ENCODE data around the gene TNIP2. TPM values are rescaled to one million over a fixed set of nuclear protein-coding genes. Genes with fewer than 3 reads are reported as not detected.

TNIP2 gene
- total and polyA plus RNA-seq, 2 of the 13 experiments (the other 11 are each of a cell fraction or from before 2014, with no cell fraction given): 25.6 to 38.0 TPM

DNA sequence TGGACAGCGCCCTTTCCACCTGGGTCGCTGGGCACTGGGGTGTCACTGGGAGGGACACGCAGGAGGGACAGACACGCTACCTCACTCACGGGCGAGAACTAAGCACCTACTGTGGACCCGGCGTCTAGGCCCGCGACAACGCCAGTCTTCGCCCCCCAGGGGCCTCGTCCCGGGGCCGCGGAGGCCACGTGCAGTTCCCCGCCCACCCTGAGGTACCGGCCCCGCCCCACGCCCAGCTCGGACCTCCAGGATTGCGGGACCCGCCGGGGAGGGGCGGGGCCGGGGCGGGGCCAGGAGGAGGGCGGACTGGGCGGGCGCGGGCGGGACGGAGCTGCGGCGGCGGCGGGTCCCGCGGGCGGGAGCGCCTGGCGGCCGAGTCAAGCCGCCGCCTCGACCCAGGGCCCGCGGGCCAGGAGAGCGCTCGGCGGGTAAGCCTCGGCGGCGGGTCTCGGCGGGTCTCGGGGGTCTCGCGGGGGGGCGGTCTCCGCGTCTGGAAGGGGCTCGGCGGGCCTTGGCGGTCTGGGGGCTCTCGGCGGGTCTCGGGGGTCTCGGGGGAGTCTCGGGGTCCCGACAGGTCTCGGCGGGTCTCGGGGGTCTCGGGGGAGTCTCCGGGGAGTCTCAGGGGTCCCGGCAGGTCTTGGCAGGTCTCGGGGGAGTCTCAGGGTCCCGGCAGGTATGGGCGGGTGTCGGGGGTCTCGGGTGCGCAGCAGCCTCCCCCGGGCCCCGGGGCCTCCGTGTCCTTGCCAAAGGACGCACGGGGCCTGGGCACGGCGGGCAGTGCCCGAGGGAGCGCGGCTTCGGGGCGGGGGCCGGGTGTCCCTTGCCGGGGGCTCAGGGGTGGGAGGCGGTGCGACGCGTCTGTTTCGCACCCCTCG, 36.8 kb upstream of the TNIP2 start, which contains the start of gene SH3BP2 (continued):
- TF ChIP-seq, protein P1, sequence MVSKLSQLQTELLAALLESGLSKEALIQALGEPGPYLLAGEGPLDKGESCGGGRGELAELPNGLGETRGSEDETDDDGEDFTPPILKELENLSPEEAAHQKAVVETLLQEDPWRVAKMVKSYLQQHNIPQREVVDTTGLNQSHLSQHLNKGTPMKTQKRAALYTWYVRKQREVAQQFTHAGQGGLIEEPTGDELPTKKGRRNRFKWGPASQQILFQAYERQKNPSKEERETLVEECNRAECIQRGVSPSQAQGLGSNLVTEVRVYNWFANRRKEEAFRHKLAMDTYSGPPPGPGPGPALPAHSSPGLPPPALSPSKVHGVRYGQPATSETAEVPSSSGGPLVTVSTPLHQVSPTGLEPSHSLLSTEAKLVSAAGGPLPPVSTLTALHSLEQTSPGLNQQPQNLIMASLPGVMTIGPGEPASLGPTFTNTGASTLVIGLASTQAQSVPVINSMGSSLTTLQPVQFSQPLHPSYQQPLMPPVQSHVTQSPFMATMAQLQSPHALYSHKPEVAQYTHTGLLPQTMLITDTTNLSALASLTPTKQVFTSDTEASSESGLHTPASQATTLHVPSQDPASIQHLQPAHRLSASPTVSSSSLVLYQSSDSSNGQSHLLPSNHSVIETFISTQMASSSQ (IDR thresholded peaks at IDR 0.05; ENCODE audit: low read depth): no peak
- TF ChIP-seq, protein P1 (CRISPR knock-in tag; IDR thresholded peaks at IDR 0.05; ENCODE audit: borderline replicate concordance): no peak
- TF ChIP-seq ZKSCAN5 (CRISPR knock-in tag; IDR thresholded peaks at IDR 0.05) (no peak), TSC22D2 (CRISPR knock-in tag; IDR thresholded peaks at IDR 0.05; ENCODE audit: borderline replicate concordance) (peak; percentile 61; the same call in 1 of the 2 replicates), ZNF605 (CRISPR knock-in tag; IDR thresholded peaks at IDR 0.05) (peak; percentile 78; the same call in 1 of the 2 replicates), HES4 (CRISPR knock-in tag; IDR thresholded peaks at IDR 0.05; ENCODE audit: borderline replicate concordance) (peak; percentile 87; the same call in 1 of the 2 replicates), SETDB1 (CRISPR knock-in tag; IDR thresholded peaks at IDR 0.05; ENCODE audit: borderline replicate concordance) (no peak), NFKBIZ (CRISPR knock-in tag; IDR thresholded peaks at IDR 0.05) (0 out of 2 replicates have a peak, but pooled peaks have one; percentile 42), HOXA9 (CRISPR knock-in tag; IDR thresholded peaks at IDR 0.05; ENCODE audit: borderline replicate concordance) (peak; percentile 86; the same call in 1 of the 2 replicates), HMG20A (CRISPR knock-in tag; IDR thresholded peaks at IDR 0.05; ENCODE audit: borderline replicate concordance) (no peak), KDM3A (CRISPR knock-in tag; IDR thresholded peaks at IDR 0.05; ENCODE audit: low read depth) (no peak), SNAI1 (CRISPR knock-in tag; IDR thresholded peaks at IDR 0.05; ENCODE audit: borderline replicate concordance) (peak; percentile 89), ARNTL (CRISPR knock-in tag; IDR thresholded peaks at IDR 0.05) (peak; percentile 92), ZNF264 (CRISPR knock-in tag; IDR thresholded peaks at IDR 0.05) (0 out of 2 replicates have a peak, but pooled peaks have one; percentile 52), TP53 (CRISPR knock-in tag; conservative IDR thresholded peaks at IDR 0.05) (no peak), NFYB (CRISPR knock-in tag; IDR thresholded peaks at IDR 0.05) (0 out of 2 replicates have a peak, but pooled peaks have one; percentile 25), GZF1 (CRISPR knock-in tag; IDR thresholded peaks at IDR 0.05) (0 out of 2 replicates have a peak, but pooled peaks have one; percentile 73)
- TF ChIP-seq, protein P2, sequence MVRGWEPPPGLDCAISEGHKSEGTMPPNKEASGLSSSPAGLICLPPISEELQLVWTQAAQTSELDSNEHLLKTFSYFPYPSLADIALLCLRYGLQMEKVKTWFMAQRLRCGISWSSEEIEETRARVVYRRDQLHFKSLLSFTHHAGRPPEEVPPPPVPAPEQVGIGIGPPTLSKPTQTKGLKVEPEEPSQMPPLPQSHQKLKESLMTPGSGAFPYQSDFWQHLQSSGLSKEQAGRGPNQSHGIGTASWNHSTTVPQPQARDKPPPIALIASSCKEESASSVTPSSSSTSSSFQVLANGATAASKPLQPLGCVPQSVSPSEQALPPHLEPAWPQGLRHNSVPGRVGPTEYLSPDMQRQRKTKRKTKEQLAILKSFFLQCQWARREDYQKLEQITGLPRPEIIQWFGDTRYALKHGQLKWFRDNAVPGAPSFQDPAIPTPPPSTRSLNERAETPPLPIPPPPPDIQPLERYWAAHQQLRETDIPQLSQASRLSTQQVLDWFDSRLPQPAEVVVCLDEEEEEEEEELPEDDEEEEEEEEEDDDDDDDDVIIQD (CRISPR knock-in tag; IDR thresholded peaks at IDR 0.05; ENCODE audit: low read depth): no peak
- TF ChIP-seq, protein P3, sequence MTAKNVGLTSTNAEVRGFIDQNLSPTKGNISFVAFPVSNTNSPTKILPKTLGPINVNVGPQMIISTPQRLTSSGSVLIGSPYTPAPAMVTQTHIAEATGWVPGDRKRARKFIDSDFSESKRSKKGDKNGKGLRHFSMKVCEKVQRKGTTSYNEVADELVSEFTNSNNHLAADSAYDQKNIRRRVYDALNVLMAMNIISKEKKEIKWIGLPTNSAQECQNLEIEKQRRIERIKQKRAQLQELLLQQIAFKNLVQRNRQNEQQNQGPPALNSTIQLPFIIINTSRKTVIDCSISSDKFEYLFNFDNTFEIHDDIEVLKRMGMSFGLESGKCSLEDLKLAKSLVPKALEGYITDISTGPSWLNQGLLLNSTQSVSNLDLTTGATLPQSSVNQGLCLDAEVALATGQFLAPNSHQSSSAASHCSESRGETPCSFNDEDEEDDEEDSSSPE (CRISPR knock-in tag; IDR thresholded peaks at IDR 0.05): peak; percentile 90
- TF ChIP-seq, protein P4, sequence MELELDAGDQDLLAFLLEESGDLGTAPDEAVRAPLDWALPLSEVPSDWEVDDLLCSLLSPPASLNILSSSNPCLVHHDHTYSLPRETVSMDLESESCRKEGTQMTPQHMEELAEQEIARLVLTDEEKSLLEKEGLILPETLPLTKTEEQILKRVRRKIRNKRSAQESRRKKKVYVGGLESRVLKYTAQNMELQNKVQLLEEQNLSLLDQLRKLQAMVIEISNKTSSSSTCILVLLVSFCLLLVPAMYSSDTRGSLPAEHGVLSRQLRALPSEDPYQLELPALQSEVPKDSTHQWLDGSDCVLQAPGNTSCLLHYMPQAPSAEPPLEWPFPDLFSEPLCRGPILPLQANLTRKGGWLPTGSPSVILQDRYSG (CRISPR knock-in tag; IDR thresholded peaks at IDR 0.05): 0 out of 2 replicates have a peak, but pooled peaks have one; percentile 37
- TF ChIP-seq, protein P5, sequence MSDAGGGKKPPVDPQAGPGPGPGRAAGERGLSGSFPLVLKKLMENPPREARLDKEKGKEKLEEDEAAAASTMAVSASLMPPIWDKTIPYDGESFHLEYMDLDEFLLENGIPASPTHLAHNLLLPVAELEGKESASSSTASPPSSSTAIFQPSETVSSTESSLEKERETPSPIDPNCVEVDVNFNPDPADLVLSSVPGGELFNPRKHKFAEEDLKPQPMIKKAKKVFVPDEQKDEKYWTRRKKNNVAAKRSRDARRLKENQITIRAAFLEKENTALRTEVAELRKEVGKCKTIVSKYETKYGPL (CRISPR knock-in tag; IDR thresholded peaks at IDR 0.05): no peak
